GM12875 (cell line): ENCODE measurements around the gene SERINC5.

Experiments
- H3K4me3 ChIP-seq: one replicate; pipeline ENCODE4 v1.5.1; 2011; ENCODE audit warnings: low read depth, low read length, control low read depth
- CTCF ChIP-seq: IDR thresholded peaks from 2 replicates; pipeline ENCODE4 v1.5.1; 2011; ENCODE audit warnings: low read depth, mild to moderate bottlenecking, control low read depth, inconsistent platforms, low read length, moderate library complexity, borderline replicate concordance; ENCODE audit not compliant: insufficient read depth

The SERINC5 gene

GRCh38 chr5:80289320-80289719 is 33.5 kb upstream of the SERINC5 start:
- no peak overlapping the region for H3K4me3 ChIP-seq
- no peak for TF ChIP-seq CTCF

GRCh38 chr5:80288177-80288576 is 32.3 kb upstream of the SERINC5 start:
- TF ChIP-seq CTCF = no peak

GRCh38 chr5:80284720-80285119 is 28.9 kb upstream of the SERINC5 start:
- no peak for TF ChIP-seq CTCF
- H3K4me3 ChIP-seq = no peak overlapping the region

More at GRCh38 chr5:80288177-80288576, 32.3 kb upstream of the SERINC5 start:
- no peak overlapping the region for H3K4me3 ChIP-seq

- H3K4me3 ChIP-seq = no peak overlapping the region
- no peak for TF ChIP-seq CTCF
Measured at GRCh38 chr5:80283360-80283759, 27.5 kb upstream of the SERINC5 start.

- TF ChIP-seq CTCF = no peak
Measured at GRCh38 chr5:80282054-80282453, 26.2 kb upstream of the SERINC5 start.

GRCh38 chr5:80277191-80277590 is 21.3 kb upstream of the SERINC5 start:
- TF ChIP-seq CTCF = no peak
- no peak overlapping the region for H3K4me3 ChIP-seq

More at GRCh38 chr5:80282054-80282453, 26.2 kb upstream of the SERINC5 start:
- H3K4me3 ChIP-seq = no peak overlapping the region

- no peak overlapping the region for H3K4me3 ChIP-seq
- TF ChIP-seq CTCF = no peak
Measured at GRCh38 chr5:80276186-80276585, 20.3 kb upstream of the SERINC5 start.
